Measurements from ENCODE around the gene SEMA7A. TPM values are rescaled to one million over a fixed set of nuclear protein-coding genes. Genes with fewer than 3 reads are reported as not detected.

Gene SEMA7A
- polyA plus RNA-seq, 1 experiment = 22.7 TPM

GRCh38 chr15:74468341-74469032 is 34.7 kb upstream of the SEMA7A start:
- Histone ChIP-seq H3K27me3 (ENCODE audit: control insufficient read depth, insufficient read depth, low read length) (no peaks in the 10 kb centered on the region), H3K4me3 (ENCODE audit: low read depth, low read length) (no peak overlapping the region), H3K36me3 (ENCODE audit: control insufficient read depth, insufficient read depth, low read length) (no peaks in the 10 kb centered on the region)
- DNase-seq (ENCODE audit: low read depth) = no peak
- no peak for TF ChIP-seq CTCF (IDR thresholded peaks at IDR 0.05; ENCODE audit: insufficient read depth, low read depth, low read length)
- ChIA-PET POLR2A (interaction anchor here (0.6 kb wide), 1 partner anchor 39 kb away, joined by 3 read pairs; no protein-coding TSS in a partner anchor), CTCF (interaction anchor here (0.8 to 1.4 kb wide), 3 partner anchors 14 to 93 kb away, joined by 4 to 8 read pairs (median 4); no protein-coding TSS in a partner anchor)

GRCh38 chr15:74466570-74466969 is 32.8 kb upstream of the SEMA7A start:
- ChIA-PET CTCF (no interaction called here), POLR2A (no interaction called here)
- Histone ChIP-seq H3K27me3 (ENCODE audit: control insufficient read depth, insufficient read depth, low read length) (no peaks in the 10 kb centered on the region), H3K4me3 (ENCODE audit: low read depth, low read length) (no peak overlapping the region), H3K36me3 (ENCODE audit: control insufficient read depth, insufficient read depth, low read length) (no peaks in the 10 kb centered on the region)
- no peak for DNase-seq (ENCODE audit: low read depth)
- no peak for TF ChIP-seq CTCF (IDR thresholded peaks at IDR 0.05; ENCODE audit: insufficient read depth, low read depth, low read length)

- Histone ChIP-seq H3K4me3 (ENCODE audit: low read depth, low read length) (no peak overlapping the region), H3K27me3 (ENCODE audit: control insufficient read depth, insufficient read depth, low read length) (no peaks in the 10 kb centered on the region), H3K36me3 (ENCODE audit: control insufficient read depth, insufficient read depth, low read length) (no peaks in the 10 kb centered on the region)
- CTCF ChIA-PET = interaction anchor here (0.7 to 1.2 kb wide), 3 partner anchors 15 to 567 kb away, joined by 3 to 5 read pairs (median 4); no protein-coding TSS in a partner anchor
- POLR2A ChIA-PET = no interaction called here
- no peak for TF ChIP-seq CTCF (IDR thresholded peaks at IDR 0.05; ENCODE audit: insufficient read depth, low read depth, low read length)
- DNase-seq (ENCODE audit: low read depth) = no peak
These were observed 31.1 kb upstream of the SEMA7A start for GRCh38 chr15:74464897-74465296.

- no peak for TF ChIP-seq CTCF (IDR thresholded peaks at IDR 0.05; ENCODE audit: insufficient read depth, low read depth, low read length)
- ChIA-PET CTCF (interaction anchor here (0.7 to 1.2 kb wide), 3 partner anchors 16 to 566 kb away, joined by 3 to 5 read pairs (median 4); no protein-coding TSS in a partner anchor), POLR2A (no interaction called here)
- Histone ChIP-seq H3K4me3 (ENCODE audit: low read depth, low read length) (no peak overlapping the region), H3K36me3 (ENCODE audit: control insufficient read depth, insufficient read depth, low read length) (no peaks in the 10 kb centered on the region), H3K27me3 (ENCODE audit: control insufficient read depth, insufficient read depth, low read length) (no peaks in the 10 kb centered on the region)
- DNase-seq (ENCODE audit: low read depth) = no peak
These were observed 30.5 kb upstream of the SEMA7A start for GRCh38 chr15:74464216-74464615.

GRCh38 chr15:74463634-74464033 is 29.9 kb upstream of the SEMA7A start:
- ChIA-PET CTCF (interaction anchor here (1.0 to 1.7 kb wide), 2 partner anchors 25 to 305 kb away, joined by 3 to 6 read pairs; no protein-coding TSS in a partner anchor), POLR2A (no interaction called here)
- no peak overlapping the region for H3K4me3 ChIP-seq (ENCODE audit: low read depth, low read length)
- TF ChIP-seq CTCF (IDR thresholded peaks at IDR 0.05; ENCODE audit: insufficient read depth, low read depth, low read length) = no peak
- H3K36me3 ChIP-seq (ENCODE audit: control insufficient read depth, insufficient read depth, low read length) = no peaks in the 10 kb centered on the region
- no peak for DNase-seq (ENCODE audit: low read depth)
- H3K27me3 ChIP-seq (ENCODE audit: control insufficient read depth, insufficient read depth, low read length) = no peaks in the 10 kb centered on the region
